MV-4-11 (cell line): ENCODE results near the gene ZNF8.
A peak's percentile ranks its signal among the peaks of the same experiment; 100 is the strongest.
"Not testable (repeated sequence)": the region's sequence is repeated elsewhere in the genome, so short reads cannot be mapped to it uniquely, and the experiment has no call there.

Experiments
- DNase-seq: peaks from one replicate; lab custom pipeline; 2025; lab: John Stamatoyannopoulos, UW

ZNF8 gene

GRCh38 chr19:58278541-58279041 is at the start of gene ZNF8:
Gene ZNF8, plus strand, starts transcription at chr19:58278955. Its CDS starts 127 bp downstream, at chr19:58279082.
- peak; percentile 100 for DNase-seq

- no peak for DNase-seq
Measured at GRCh38 chr19:58229255-58229639, 49.5 kb upstream of the ZNF8 start.

GRCh38 chr19:58237324-58237723 is 41.4 kb upstream of the ZNF8 start:
- DNase-seq = no peak

GRCh38 chr19:58243351-58243750 is 35.4 kb upstream of the ZNF8 start:
- DNase-seq = no peak

- DNase-seq = no peak
Measured at GRCh38 chr19:58248886-58249285, 29.9 kb upstream of the ZNF8 start.

- DNase-seq = peak; percentile 29
Measured at GRCh38 chr19:58252102-58252685, 26.6 kb upstream of the ZNF8 start.

- DNase-seq = not testable (repeated sequence)
Measured at GRCh38 chr19:58258259-58258658, 20.5 kb upstream of the ZNF8 start.

GRCh38 chr19:58261600-58261967 is 17.2 kb upstream of the ZNF8 start:
- no peak for DNase-seq

- no peak for DNase-seq
Measured at GRCh38 chr19:58261968-58262921, 16.5 kb upstream of the ZNF8 start.

GRCh38 chr19:58262922-58263296 is 15.8 kb upstream of the ZNF8 start:
- DNase-seq = no peak

- DNase-seq = no peak
Measured at GRCh38 chr19:58265100-58265499, 13.7 kb upstream of the ZNF8 start.

GRCh38 chr19:58268344-58268743 is 10.4 kb upstream of the ZNF8 start:
- DNase-seq = no peak

GRCh38 chr19:58274771-58275201 is 4.0 kb upstream of the ZNF8 start:
- no peak for DNase-seq

GRCh38 chr19:58275564-58275963 is 3.2 kb upstream of the ZNF8 start:
- no peak for DNase-seq

- DNase-seq = no peak
Measured at GRCh38 chr19:58277197-58277596, 1.6 kb upstream of the ZNF8 start.

GRCh38 chr19:58277748-58278540 is 811 bp upstream of the ZNF8 start:
- DNase-seq = peak; percentile 76

- peak; percentile 53 for DNase-seq
Measured at GRCh38 chr19:58279042-58279924, 528 bp downstream of the ZNF8 start.

- DNase-seq = no peak
Measured at GRCh38 chr19:58279925-58280316, 1.2 kb downstream of the ZNF8 start.

- no peak for DNase-seq
Measured at GRCh38 chr19:58284199-58284598, 5.4 kb downstream of the ZNF8 start.

GRCh38 chr19:58291943-58292342 is 13.2 kb downstream of the ZNF8 start:
- no peak for DNase-seq

GRCh38 chr19:58294743-58295374 is 16.1 kb downstream of the ZNF8 start:
- DNase-seq = no peak
